SU-DHL-6 (cell line): ENCODE measurements around the gene SORL1.

Experiments used
- EZH2phosphoT487 ChIP-seq: fragments of 200-600 bp; sonication (generic), shearing (Covaris generic); conservative IDR thresholded peaks from 2 replicates; pipeline ENCODE4 v1.6.1; 2018; ENCODE audit warnings: mild to moderate bottlenecking, antibody characterized with exemption, low read length, moderate library complexity, mixed read lengths
- TF ChIP-seq, protein P1 (sequence below): fragments of 200-600 bp; sonication (generic); IDR thresholded peaks from one replicate; pipeline ENCODE4 v1.5.1; 2017; ENCODE audit warnings: antibody characterized with exemption, mild to moderate bottlenecking, low read length, moderate library complexity; ENCODE audit not compliant: insufficient read depth, poor library complexity, severe bottlenecking

DNA sequence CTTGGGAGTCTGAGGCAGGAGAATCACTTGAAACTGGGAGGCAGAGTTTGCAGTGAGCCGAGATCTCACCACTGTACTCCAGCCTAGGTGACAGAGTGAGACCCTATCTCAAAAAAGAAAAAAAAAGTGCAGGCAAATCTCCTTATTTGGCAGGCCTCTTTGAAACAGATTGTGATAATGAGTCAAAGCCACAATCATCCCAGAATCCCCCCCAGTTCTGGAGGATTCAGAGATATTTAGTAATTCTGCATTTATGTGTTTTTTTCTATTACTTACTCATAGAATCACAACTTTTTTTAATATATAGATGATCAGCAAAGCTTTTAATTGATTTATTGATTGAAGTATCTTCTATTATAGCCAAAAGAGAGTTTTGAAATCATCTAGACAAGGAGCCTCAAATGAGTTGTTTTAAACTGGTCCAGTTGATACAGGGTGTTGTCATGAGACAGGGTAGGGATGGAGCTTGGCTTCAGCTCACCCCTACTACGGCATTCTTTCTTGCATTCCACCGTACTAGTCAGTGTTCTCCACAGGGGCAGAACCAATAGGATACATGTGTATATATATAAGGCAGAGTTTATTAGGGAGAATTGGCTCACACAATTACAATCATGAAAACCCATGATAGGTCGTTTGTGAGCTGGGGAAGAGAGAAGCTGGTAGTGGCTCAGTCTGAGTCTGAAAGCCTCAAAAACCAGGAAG is 39.3 kb upstream of the SORL1 start:
- TF ChIP-seq, protein P1, sequence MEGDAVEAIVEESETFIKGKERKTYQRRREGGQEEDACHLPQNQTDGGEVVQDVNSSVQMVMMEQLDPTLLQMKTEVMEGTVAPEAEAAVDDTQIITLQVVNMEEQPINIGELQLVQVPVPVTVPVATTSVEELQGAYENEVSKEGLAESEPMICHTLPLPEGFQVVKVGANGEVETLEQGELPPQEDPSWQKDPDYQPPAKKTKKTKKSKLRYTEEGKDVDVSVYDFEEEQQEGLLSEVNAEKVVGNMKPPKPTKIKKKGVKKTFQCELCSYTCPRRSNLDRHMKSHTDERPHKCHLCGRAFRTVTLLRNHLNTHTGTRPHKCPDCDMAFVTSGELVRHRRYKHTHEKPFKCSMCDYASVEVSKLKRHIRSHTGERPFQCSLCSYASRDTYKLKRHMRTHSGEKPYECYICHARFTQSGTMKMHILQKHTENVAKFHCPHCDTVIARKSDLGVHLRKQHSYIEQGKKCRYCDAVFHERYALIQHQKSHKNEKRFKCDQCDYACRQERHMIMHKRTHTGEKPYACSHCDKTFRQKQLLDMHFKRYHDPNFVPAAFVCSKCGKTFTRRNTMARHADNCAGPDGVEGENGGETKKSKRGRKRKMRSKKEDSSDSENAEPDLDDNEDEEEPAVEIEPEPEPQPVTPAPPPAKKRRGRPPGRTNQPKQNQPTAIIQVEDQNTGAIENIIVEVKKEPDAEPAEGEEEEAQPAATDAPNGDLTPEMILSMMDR, result no peak
- TF ChIP-seq EZH2phosphoT487, result no peak
